GM06990 (cell line): ENCODE data around the gene SOCS3.

ENCODE experiments used
- DNase-seq: peaks from one replicate; pipeline ENCODE4 v3.0.0-alpha.2; 2011; ENCODE audit not compliant: insufficient read length; ENCODE audit errors: extremely low read depth
- H3K27me3 ChIP-seq: replicated peaks from 2 replicates; pipeline ENCODE4 v1.6.0; 2011; ENCODE audit warnings: low read length; ENCODE audit not compliant: control insufficient read depth, insufficient read depth
- H3K36me3 ChIP-seq: 2 replicates; pipeline ENCODE4 v1.5.1; 2011; ENCODE audit warnings: low read length; ENCODE audit not compliant: control insufficient read depth, insufficient read depth
- H3K4me3 ChIP-seq: replicated peaks from 2 replicates; pipeline ENCODE4 v1.5.1; 2011; ENCODE audit warnings: low read depth, mild to moderate bottlenecking, control low read depth, low read length
- TF ChIP-seq, protein P1 (sequence below): IDR thresholded peaks from 2 replicates; pipeline ENCODE4 v1.5.1; 2011; ENCODE audit warnings: low read length, control low read depth, mild to moderate bottlenecking, inconsistent platforms; ENCODE audit not compliant: insufficient read depth, poor library complexity, severe bottlenecking

The SOCS3 gene

DNA sequence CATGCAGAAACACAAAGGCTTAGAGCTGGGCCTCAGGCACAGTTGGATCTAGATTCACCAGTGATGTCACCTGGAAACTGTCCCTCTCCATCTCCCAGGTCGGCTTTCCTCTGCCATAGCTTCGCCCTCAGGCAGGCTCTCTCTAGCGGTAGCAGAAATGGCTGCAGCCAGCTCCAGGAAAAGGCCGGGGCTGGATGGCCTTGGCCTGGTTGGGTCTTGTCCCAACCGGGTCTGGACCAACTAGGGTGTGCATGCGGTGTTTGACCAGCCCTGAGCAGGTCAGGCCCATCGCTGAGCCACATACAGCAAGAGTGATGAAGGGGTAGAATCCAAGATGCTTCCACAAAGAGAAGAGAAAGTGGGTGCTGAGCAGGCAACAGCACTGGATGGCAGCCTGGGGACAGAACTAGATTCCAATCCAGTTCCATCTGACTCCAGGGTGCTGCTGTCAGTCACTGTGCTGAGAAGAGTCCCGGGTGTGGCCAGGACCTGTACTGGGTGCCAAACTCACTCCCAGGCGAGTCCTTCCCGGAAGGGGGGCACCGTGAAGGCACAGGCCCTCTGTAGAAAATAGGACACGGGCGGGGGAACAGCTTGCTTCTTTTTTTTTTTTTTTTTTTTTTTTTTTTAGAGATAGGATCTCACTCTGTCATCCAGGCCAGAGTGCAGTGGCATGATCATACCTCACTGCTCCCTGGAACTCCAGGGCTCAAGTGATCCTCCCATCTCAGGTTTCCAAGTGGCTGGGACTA, 51.8 kb downstream of the SOCS3 start:
- no peak for DNase-seq
- TF ChIP-seq, protein P1, sequence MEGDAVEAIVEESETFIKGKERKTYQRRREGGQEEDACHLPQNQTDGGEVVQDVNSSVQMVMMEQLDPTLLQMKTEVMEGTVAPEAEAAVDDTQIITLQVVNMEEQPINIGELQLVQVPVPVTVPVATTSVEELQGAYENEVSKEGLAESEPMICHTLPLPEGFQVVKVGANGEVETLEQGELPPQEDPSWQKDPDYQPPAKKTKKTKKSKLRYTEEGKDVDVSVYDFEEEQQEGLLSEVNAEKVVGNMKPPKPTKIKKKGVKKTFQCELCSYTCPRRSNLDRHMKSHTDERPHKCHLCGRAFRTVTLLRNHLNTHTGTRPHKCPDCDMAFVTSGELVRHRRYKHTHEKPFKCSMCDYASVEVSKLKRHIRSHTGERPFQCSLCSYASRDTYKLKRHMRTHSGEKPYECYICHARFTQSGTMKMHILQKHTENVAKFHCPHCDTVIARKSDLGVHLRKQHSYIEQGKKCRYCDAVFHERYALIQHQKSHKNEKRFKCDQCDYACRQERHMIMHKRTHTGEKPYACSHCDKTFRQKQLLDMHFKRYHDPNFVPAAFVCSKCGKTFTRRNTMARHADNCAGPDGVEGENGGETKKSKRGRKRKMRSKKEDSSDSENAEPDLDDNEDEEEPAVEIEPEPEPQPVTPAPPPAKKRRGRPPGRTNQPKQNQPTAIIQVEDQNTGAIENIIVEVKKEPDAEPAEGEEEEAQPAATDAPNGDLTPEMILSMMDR, result no peak
- Histone ChIP-seq H3K27me3 (no peaks in the 10 kb centered on the region), H3K36me3 (no peaks in the 10 kb centered on the region), H3K4me3 (no peak overlapping the region)

DNA sequence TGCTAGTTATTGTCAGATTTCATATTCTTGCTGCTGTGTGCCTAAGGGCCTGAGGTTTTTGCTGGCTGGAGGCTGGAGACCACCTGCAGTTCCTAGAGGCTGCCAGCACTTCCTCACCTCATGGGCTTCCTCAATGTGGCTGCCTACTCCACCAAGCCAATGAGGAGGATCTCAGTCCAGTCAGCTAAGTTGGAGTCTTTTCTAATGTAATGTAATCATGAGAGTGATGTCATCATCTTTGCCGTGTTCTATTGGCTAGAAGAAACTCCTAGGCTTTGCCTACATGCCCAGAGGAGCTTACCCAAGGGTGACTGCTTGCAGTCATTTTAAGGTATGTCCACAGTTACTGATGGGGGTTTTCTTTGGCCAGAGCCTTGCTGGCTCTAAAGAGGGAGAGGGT, 53.0 kb downstream of the SOCS3 start:
- DNase-seq, result no peak
- TF ChIP-seq, protein P1, result no peak
- H3K27me3 ChIP-seq, result no peaks in the 10 kb centered on the region
- no peak overlapping the region for H3K4me3 ChIP-seq
- no peaks in the 10 kb centered on the region for H3K36me3 ChIP-seq
